MCF 10A (cell line): ENCODE measurements around the gene GPR152. TPM values are rescaled to one million over a fixed set of nuclear protein-coding genes. Genes with fewer than 3 reads are reported as not detected.
A peak's percentile ranks its signal among the peaks of the same experiment; 100 is the strongest.

Experiments
- BruUV-seq: library from RNA; stranded (reverse); fragments of 400-500 nt; replicated peaks from 2 replicates; lab custom pipeline; 2021; lab: Mats Ljungman, UMichigan
- CTCF ChIA-PET: fragments of 300-600 bp; sonication (Branson Sonifier 250); formaldehyde crosslinking; extraction: SDS; loops from one replicate; lab custom pipeline; 2021; ENCODE audit warnings: antibody characterized with exemption, inconsistent platforms; lab: Yijun Ruan, JAX
- POLR2A ChIA-PET: fragments of 300-600, 350-650 bp; sonication (Branson Sonifier 250); formaldehyde crosslinking; extraction: SDS; loops from one replicate; lab custom pipeline; 2020; ENCODE audit warnings: antibody characterized with exemption, inconsistent platforms; lab: Yijun Ruan, JAX
- DNase-seq: peaks from one replicate; pipeline ENCODE4 v3.0.0-alpha.2; 2018; ENCODE audit not compliant: unreplicated experiment
- H3K27ac Mint-ChIP-seq: one replicate; pipeline ENCODE4 v1.8.0; 2022; ENCODE audit warnings: mild to moderate bottlenecking, low read depth, mixed read lengths; ENCODE audit not compliant: unreplicated experiment
- H3K27me3 Mint-ChIP-seq: one replicate; pipeline ENCODE4 v1.8.0; 2022; ENCODE audit warnings: mixed read lengths; ENCODE audit not compliant: insufficient read depth, unreplicated experiment
- H3K36me3 Mint-ChIP-seq: one replicate; pipeline ENCODE4 v1.8.0; 2022; ENCODE audit warnings: mild to moderate bottlenecking, moderate library complexity, mixed read lengths; ENCODE audit not compliant: insufficient read depth, unreplicated experiment
- H3K4me1 Mint-ChIP-seq: one replicate; pipeline ENCODE4 v1.8.0; 2022; ENCODE audit warnings: mixed read lengths; ENCODE audit not compliant: insufficient read depth, unreplicated experiment
- H3K4me3 Mint-ChIP-seq: one replicate; pipeline ENCODE4 v1.8.0; 2022; ENCODE audit warnings: mild to moderate bottlenecking, moderate library complexity, mixed read lengths; ENCODE audit not compliant: unreplicated experiment
- H3K9me3 Mint-ChIP-seq: one replicate; pipeline ENCODE4 v1.8.0; 2022; ENCODE audit warnings: mixed read lengths; ENCODE audit not compliant: unreplicated experiment
- intact Hi-C: fragments of 100-400 bp; cut with micrococcal nuclease; formaldehyde crosslinking; loops from 2 replicates; pipeline ENCODE4 v1.14.1; 2022
- total RNA-seq: library from RNA; stranded (reverse); gene quantifications from 2 replicates; pipeline ENCODE4 v1.2.3, GENCODE V29; 2022
- TF ChIP-seq, protein P1 (sequence below): fragments of 200-600 bp; IDR thresholded peaks from one replicate; pipeline ENCODE4 v1.8.0; 2022; ENCODE audit warnings: antibody characterized with exemption, mild to moderate bottlenecking; ENCODE audit not compliant: unreplicated experiment

Gene GPR152
- total RNA-seq, 1 experiment from 2014 or later = not detected

DNA sequence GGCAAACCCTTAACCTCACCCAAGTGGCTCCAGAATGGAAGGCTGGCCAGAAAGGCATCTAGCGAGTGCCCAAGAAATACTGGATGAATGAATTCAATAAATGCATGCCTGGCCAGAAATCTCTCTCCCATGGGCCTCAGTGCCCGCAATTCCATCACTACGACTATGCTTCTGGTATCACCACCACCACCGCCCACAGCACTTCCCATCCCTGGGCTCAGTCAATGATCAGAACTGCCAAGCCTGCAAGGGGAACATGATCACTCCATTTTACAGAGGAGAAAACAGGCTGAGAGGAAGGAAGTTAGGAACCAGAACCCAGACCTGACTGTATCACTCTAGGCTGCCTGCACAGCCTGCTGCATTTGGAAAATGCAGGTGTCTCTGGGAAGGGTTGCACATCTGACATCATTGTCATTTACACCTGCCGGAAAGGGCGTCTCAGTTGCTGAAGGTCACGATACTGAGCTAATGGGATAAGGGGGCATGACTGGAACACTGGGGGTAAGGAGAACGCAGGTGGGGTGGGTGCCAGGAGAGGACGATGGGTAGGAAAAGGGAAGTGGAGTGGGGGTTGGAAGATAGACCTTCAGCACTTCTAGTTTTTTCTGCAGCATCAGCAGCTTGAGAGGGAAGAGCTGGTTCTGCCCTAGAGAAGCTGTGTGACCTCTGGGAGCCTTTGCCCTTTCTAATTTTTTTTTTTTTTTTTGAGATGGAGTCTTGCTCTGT is 3.2 kb downstream of the GPR152 start:
- H3K4me1 Mint-ChIP-seq = peaks cover 9% of the 10 kb centered on the region
- CTCF ChIA-PET = interaction anchor here (0.6 to 0.8 kb wide), 2 partner anchors 53 to 75 kb away, joined by 3 to 4 read pairs; no protein-coding TSS in a partner anchor
- no peaks in the 10 kb centered on the region for H3K9me3 Mint-ChIP-seq
- POLR2A ChIA-PET = interaction anchor here (0.6 kb wide), 2 partner anchors 9 to 12 kb away, joined by 3 to 4 read pairs; no protein-coding TSS in a partner anchor
- no peaks in the 10 kb centered on the region for H3K27me3 Mint-ChIP-seq
- H3K36me3 Mint-ChIP-seq = peaks cover 4% of the 10 kb centered on the region
- no peak overlapping the region for H3K4me3 Mint-ChIP-seq
- TF ChIP-seq, protein P1, sequence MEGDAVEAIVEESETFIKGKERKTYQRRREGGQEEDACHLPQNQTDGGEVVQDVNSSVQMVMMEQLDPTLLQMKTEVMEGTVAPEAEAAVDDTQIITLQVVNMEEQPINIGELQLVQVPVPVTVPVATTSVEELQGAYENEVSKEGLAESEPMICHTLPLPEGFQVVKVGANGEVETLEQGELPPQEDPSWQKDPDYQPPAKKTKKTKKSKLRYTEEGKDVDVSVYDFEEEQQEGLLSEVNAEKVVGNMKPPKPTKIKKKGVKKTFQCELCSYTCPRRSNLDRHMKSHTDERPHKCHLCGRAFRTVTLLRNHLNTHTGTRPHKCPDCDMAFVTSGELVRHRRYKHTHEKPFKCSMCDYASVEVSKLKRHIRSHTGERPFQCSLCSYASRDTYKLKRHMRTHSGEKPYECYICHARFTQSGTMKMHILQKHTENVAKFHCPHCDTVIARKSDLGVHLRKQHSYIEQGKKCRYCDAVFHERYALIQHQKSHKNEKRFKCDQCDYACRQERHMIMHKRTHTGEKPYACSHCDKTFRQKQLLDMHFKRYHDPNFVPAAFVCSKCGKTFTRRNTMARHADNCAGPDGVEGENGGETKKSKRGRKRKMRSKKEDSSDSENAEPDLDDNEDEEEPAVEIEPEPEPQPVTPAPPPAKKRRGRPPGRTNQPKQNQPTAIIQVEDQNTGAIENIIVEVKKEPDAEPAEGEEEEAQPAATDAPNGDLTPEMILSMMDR = no peak
- intact Hi-C loops = no loop called here
- no TSS peak for BruUV-seq
- no peak for DNase-seq
- H3K27ac Mint-ChIP-seq = no peak overlapping the region

DNA sequence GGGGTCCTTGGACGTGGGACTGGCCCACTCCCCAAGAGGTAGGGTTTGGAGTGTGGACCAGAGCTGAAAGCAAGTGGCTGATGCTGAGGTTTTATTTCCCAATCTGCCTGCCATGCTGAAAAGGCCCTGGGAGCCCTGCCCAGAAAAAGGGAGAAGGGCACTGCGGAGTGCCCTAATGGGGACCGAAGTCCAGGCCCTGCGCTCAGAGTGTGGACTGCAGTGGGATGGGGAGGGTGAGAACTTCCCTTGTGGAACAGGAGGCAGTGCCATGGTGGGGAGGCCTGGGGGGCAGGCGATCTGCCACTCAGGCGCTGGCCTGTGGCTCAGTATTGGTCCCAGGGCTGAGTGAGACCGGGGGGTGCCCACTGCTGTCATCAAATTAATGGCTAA is 4.3 kb downstream of the GPR152 start:
- Mint-ChIP-seq H3K27me3 (no peaks in the 10 kb centered on the region), H3K4me3 (no peak overlapping the region), H3K36me3 (peaks cover 4% of the 10 kb centered on the region), H3K27ac (no peak overlapping the region), H3K4me1 (peaks cover 9% of the 10 kb centered on the region), H3K9me3 (no peaks in the 10 kb centered on the region)
- TF ChIP-seq, protein P1 = no peak
- intact Hi-C loops = no loop called here
- no peak for DNase-seq
- CTCF ChIA-PET = interaction anchor here (0.6 kb wide), 2 partner anchors 44 to 495 kb away, joined by 3 read pairs; partner anchors contain the start of gene TBC1D10C
- BruUV-seq = no TSS peak
- POLR2A ChIA-PET = no interaction called here

DNA sequence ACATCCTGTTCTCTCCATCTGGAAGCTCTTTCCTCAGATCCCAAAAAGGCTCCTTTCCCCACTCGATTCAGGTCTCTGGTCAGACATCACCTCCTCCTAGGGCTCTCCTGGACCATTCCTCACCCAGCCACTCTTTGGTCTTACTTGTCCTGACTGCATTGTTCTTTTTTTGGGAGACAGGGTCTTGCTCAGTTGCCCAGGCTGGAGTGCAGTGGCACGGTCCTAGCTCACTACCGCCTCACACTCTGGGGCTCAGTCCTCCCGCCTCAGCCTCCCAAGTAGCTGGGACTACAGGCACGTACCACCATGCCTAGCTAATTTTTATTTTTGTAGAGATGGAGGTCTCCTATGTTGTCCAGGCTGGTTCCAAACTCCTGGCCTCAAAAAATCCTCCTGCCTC is 7.0 kb downstream of the GPR152 start:
- no peaks in the 10 kb centered on the region for H3K27me3 Mint-ChIP-seq
- peak overlapping the region; percentile 5 for H3K27ac Mint-ChIP-seq
- intact Hi-C loops = no loop called here
- H3K36me3 Mint-ChIP-seq = no peaks in the 10 kb centered on the region
- no peak for DNase-seq
- peak overlapping the region; percentile 24 for H3K4me3 Mint-ChIP-seq
- H3K9me3 Mint-ChIP-seq = no peaks in the 10 kb centered on the region
- TF ChIP-seq, protein P1 = no peak
- BruUV-seq = no TSS peak
- ChIA-PET CTCF (interaction anchor here (0.5 kb wide), 1 partner anchor 28 kb away, joined by 3 read pairs; no protein-coding TSS in a partner anchor), POLR2A (interaction anchor here (0.7 kb wide), 1 partner anchor 18 kb away, joined by 4 read pairs; the partner anchor contains the start of gene RPS6KB2)
- H3K4me1 Mint-ChIP-seq = peaks cover 9% of the 10 kb centered on the region
